HCT116 (cell line): ENCODE data around the gene TRIM66. TPM values are rescaled to one million over a fixed set of nuclear protein-coding genes. Genes with fewer than 3 reads are reported as not detected.

Source experiments
- ATAC-seq: fragments of 200-7000 bp; cut with Tn5 transposase; 2 replicates; pipeline ENCODE4 v1.9.1; 2020; ENCODE audit warnings: mild to moderate bottlenecking, moderate library complexity
- BruUV-seq: library from RNA; stranded (reverse); fragments of 400-500 nt; replicated peaks from 2 replicates; lab custom pipeline; 2021; lab: Mats Ljungman, UMichigan
- CTCF ChIA-PET: fragments of 300-600 bp; sonication (Branson Sonifier 250); formaldehyde crosslinking; loops from one replicate; lab custom pipeline; 2021; ENCODE audit warnings: antibody characterized with exemption; lab: Charles Lee
- POLR2A ChIA-PET: fragments of 300-600, 350-600 bp; sonication (Branson Sonifier 250); formaldehyde crosslinking; loops from one replicate; lab custom pipeline; 2021; ENCODE audit warnings: antibody characterized with exemption; lab: Charles Lee
- RAD21 ChIA-PET, 2 experiments: fragments of 300-600 bp; sonication (Branson Sonifier 250); formaldehyde crosslinking; loops; one replicate each; lab custom pipeline; 2023; ENCODE audit warnings: low total read pairs in 2 of 2; ENCODE audit not compliant: uncharacterized antibody in 2 of 2, unreplicated experiment in 2 of 2, low non-redundant PET in 1 of 2; lab: Charles Lee
- DNase-seq: peaks from one replicate; pipeline ENCODE4 v3.0.0-alpha.2; 2010; ENCODE audit warnings: low read depth, low spot score
- H2AFZ ChIP-seq: fragments of 200-600 bp; shearing (Covaris generic), sonication (generic); 2 replicates; pipeline ENCODE4 v1.6.1; 2017; ENCODE audit warnings: low read depth, mixed run types, mixed read lengths, antibody characterized with exemption, low read length; ENCODE audit not compliant: poor library complexity, severe bottlenecking
- H3K27ac ChIP-seq: 2 replicates; pipeline ENCODE4 v1.5.1; 2012; ENCODE audit warnings: low read depth, low read length
- H3K27me3 ChIP-seq: fragments of 200-600 bp; sonication (generic); 2 replicates; pipeline ENCODE4 v1.6.1; 2016; ENCODE audit warnings: mixed run types, low read length, mixed read lengths; ENCODE audit not compliant: insufficient read depth
- H3K36me3 ChIP-seq, 2 experiments: fragments of 200-500 bp in 1 of 2; fragments of 200-600 bp in 1 of 2; sonication (Bioruptor generic) in 1 of 2; sonication (generic) in 1 of 2; 2 replicates each; pipeline versions ENCODE4 v1.5.1 to v1.6.1; 2014 to 2016; ENCODE audit warnings: low read length in 2 of 2, inconsistent platforms in 1 of 2, mixed read lengths in 1 of 2, mixed run types in 1 of 2; ENCODE audit not compliant: insufficient read depth in 2 of 2, control insufficient read depth in 1 of 2
- H3K4me1 ChIP-seq, 2 experiments: fragments of 200-600 bp in 1 of 2; sonication (generic) in 1 of 2; 2 replicates each; pipeline versions ENCODE4 v1.5.1 to v1.6.1; 2012 to 2017; ENCODE audit warnings: low read length in 2 of 2, inconsistent platforms in 1 of 2, mild to moderate bottlenecking in 1 of 2, mixed read lengths in 1 of 2, mixed run types in 1 of 2, moderate library complexity in 1 of 2; ENCODE audit not compliant: insufficient read depth in 2 of 2, control insufficient read depth in 1 of 2
- H3K4me2 ChIP-seq: fragments of 200-600 bp; sonication (generic); 2 replicates; pipeline ENCODE4 v1.6.1; 2017; ENCODE audit warnings: mixed run types, low read length, mixed read lengths
- H3K4me3 ChIP-seq, 2 experiments: fragments of 200-600 bp in 1 of 2; sonication (generic) in 1 of 2; replicated peaks in 1 of 2; 2 replicates each; pipeline ENCODE4 v1.5.1; 2011 to 2016; ENCODE audit warnings: low read length in 2 of 2, control low read depth in 1 of 2, low read depth in 1 of 2, mild to moderate bottlenecking in 1 of 2, mixed read lengths in 1 of 2, mixed run types in 1 of 2
- H3K79me2 ChIP-seq: fragments of 200-600 bp; sonication (generic); 2 replicates; pipeline ENCODE4 v1.6.1; 2017; ENCODE audit warnings: mild to moderate bottlenecking, mixed run types, low read length, moderate library complexity, mixed read lengths; ENCODE audit not compliant: insufficient read depth
- H3K9ac ChIP-seq: fragments of 200-600 bp; sonication (generic); 2 replicates; pipeline ENCODE4 v1.6.1; 2016; ENCODE audit warnings: low read length, mixed read lengths
- H3K9me2 ChIP-seq: fragments of 200-600 bp; sonication (generic), shearing (Covaris generic); 2 replicates; pipeline ENCODE4 v1.6.1; 2017; ENCODE audit warnings: mixed run types, mild to moderate bottlenecking, moderate library complexity; ENCODE audit not compliant: insufficient read depth
- H3K9me3 ChIP-seq, 2 experiments: fragments of 200-500 bp in 1 of 2; fragments of 200-600 bp in 1 of 2; sonication (Bioruptor generic) in 1 of 2; sonication (generic) in 1 of 2; 2 replicates each; pipeline ENCODE4 v1.6.1; 2014 to 2017; ENCODE audit warnings: low read length in 2 of 2, mixed read lengths in 2 of 2, inconsistent platforms in 1 of 2, low read depth in 1 of 2, mild to moderate bottlenecking in 1 of 2, mixed run types in 1 of 2, moderate library complexity in 1 of 2; ENCODE audit not compliant: control insufficient read depth in 1 of 2, insufficient read depth in 1 of 2
- H4K20me1 ChIP-seq: fragments of 200-600 bp; sonication (generic), shearing (Covaris generic); 2 replicates; pipeline ENCODE4 v1.6.1; 2017; ENCODE audit warnings: mixed run types, mild to moderate bottlenecking, moderate library complexity; ENCODE audit not compliant: insufficient read depth
- CBX3 ChIP-seq: IDR thresholded peaks from 2 replicates; pipeline ENCODE4 v1.6.1; 2012; ENCODE audit warnings: low read depth
- CEBPB ChIP-seq: IDR thresholded peaks from 2 replicates; pipeline ENCODE4 v1.6.1; 2012; ENCODE audit warnings: low read depth
- EGR1 ChIP-seq: IDR thresholded peaks from 2 replicates; pipeline ENCODE4 v1.6.1; 2012; ENCODE audit warnings: low read depth
- ELF1 ChIP-seq: IDR thresholded peaks from 2 replicates; pipeline ENCODE4 v1.6.1; 2012; ENCODE audit warnings: low read depth, borderline replicate concordance
- EZH2 ChIP-seq: fragments of 200-600 bp; sonication (generic); IDR thresholded peaks from 2 replicates; pipeline ENCODE4 v1.6.1; 2017; ENCODE audit warnings: antibody characterized with exemption, mixed run types
- JUND ChIP-seq: IDR thresholded peaks from 2 replicates; pipeline ENCODE4 v1.6.1; 2012
- POLR2A ChIP-seq: IDR thresholded peaks from 2 replicates; pipeline ENCODE4 v1.7.0; 2011; ENCODE audit warnings: borderline replicate concordance; ENCODE audit not compliant: insufficient read depth, insufficient read length; ENCODE audit errors: extremely low read depth
- POLR2AphosphoS5 ChIP-seq: IDR thresholded peaks from 2 replicates; pipeline ENCODE4 v1.6.1; 2011; ENCODE audit warnings: mild to moderate bottlenecking, low read depth, low read length, moderate library complexity
- SIN3A ChIP-seq: IDR thresholded peaks from 2 replicates; pipeline ENCODE4 v1.6.1; 2012; ENCODE audit warnings: low read depth
- SP1 ChIP-seq: IDR thresholded peaks from 2 replicates; pipeline ENCODE4 v1.6.1; 2012; ENCODE audit warnings: low read depth
- SRF ChIP-seq: IDR thresholded peaks from 2 replicates; pipeline ENCODE4 v1.6.1; 2012; ENCODE audit warnings: low read depth
- ZBTB33 ChIP-seq: IDR thresholded peaks from 2 replicates; pipeline ENCODE4 v1.6.1; 2011; ENCODE audit warnings: mild to moderate bottlenecking, low read length, moderate library complexity; ENCODE audit not compliant: insufficient replicate concordance; ENCODE audit errors: extremely low read depth
- ZFX ChIP-seq: fragments of 450-650 bp; IDR thresholded peaks from 2 replicates; pipeline ENCODE4 v1.6.1; 2017
- ZNF274 ChIP-seq: fragments of 200-500 bp; sonication (Bioruptor generic); IDR thresholded peaks from 2 replicates; pipeline ENCODE4 v1.6.1; 2014; ENCODE audit warnings: mild to moderate bottlenecking, low read depth, low read length, inconsistent platforms
- intact Hi-C: fragments of 100-400 bp; cut with micrococcal nuclease; formaldehyde crosslinking; loops from 2 replicates; pipeline ENCODE4 v1.10.0; 2022
- total RNA-seq: library from RNA; stranded (reverse); gene quantifications from one replicate; pipeline ENCODE4 v1.2.1, GENCODE V29; 2021; ENCODE audit not compliant: unreplicated experiment

Gene TRIM66
- total RNA-seq, 1 experiment from 2014 or later = 24.8 TPM

GRCh38 chr11:8692417-8692816 is 10.0 kb upstream of the TRIM66 start:
- peaks cover 0 to 11% of the 10 kb centered on the region in 2 experiments; a peak in 1 of 4 replicates for H3K36me3 ChIP-seq
- H3K27ac ChIP-seq = no peak overlapping the region

GRCh38 chr11:8691601-8692000 is 9.1 kb upstream of the TRIM66 start:
- no peak overlapping the region for H3K9ac ChIP-seq
- POLR2A ChIA-PET = interaction anchor here (1.3 to 1.9 kb wide), 2 partner anchors 9 to 268 kb away, joined by 3 to 4 read pairs; partner anchors contain the start of genes RPL27A and TRIM66

More at GRCh38 chr11:8692417-8692816, 10.0 kb upstream of the TRIM66 start:
- Histone ChIP-seq H3K4me2 (no peak overlapping the region), H3K27me3 (no peaks in the 10 kb centered on the region), H3K79me2 (peaks cover 21% of the 10 kb centered on the region), H3K4me3 (no peak overlapping the region), H3K9ac (no peak overlapping the region), H2AFZ (no peak overlapping the region), H3K9me2 (no peaks in the 10 kb centered on the region), H3K4me1 (peaks cover 5 to 23% of the 10 kb centered on the region in 2 experiments; a peak in 3 of 4 replicates), H4K20me1 (no peaks in the 10 kb centered on the region), H3K9me3 (no peaks in the 10 kb centered on the region)
- CTCF ChIA-PET = no interaction called here
- BruUV-seq = no TSS peak
- intact Hi-C loops = no loop called here
- POLR2A ChIA-PET = no interaction called here
- ATAC-seq (no peak), DNase-seq (no peak)
- TF ChIP-seq SP1 = no peak
- no peak for TF ChIP-seq POLR2A
- no peak for TF ChIP-seq JUND
- no peak for TF ChIP-seq CEBPB
- no peak for TF ChIP-seq EGR1
- RAD21 ChIA-PET = no interaction called here

More at GRCh38 chr11:8691601-8692000, 9.1 kb upstream of the TRIM66 start:
- Histone ChIP-seq H3K9me3 (no peaks in the 10 kb centered on the region), H3K36me3 (peaks cover 3 to 15% of the 10 kb centered on the region in 2 experiments; a peak in 1 of 4 replicates), H3K4me3 (no peak overlapping the region), H3K9me2 (no peaks in the 10 kb centered on the region), H2AFZ (no peak overlapping the region), H3K79me2 (peaks cover 24% of the 10 kb centered on the region), H3K27ac (no peak overlapping the region), H3K27me3 (no peaks in the 10 kb centered on the region), H3K4me2 (no peak overlapping the region), H4K20me1 (no peaks in the 10 kb centered on the region), H3K4me1 (peaks cover 9 to 31% of the 10 kb centered on the region in 2 experiments)
- DNase-seq = no peak
- no TSS peak for BruUV-seq
- ATAC-seq = no peak
- RAD21 ChIA-PET = no interaction called here
- intact Hi-C loops = no loop called here
- TF ChIP-seq ZNF274 (no peak), ELF1 (no peak), POLR2AphosphoS5 (no peak), SIN3A (no peak), CBX3 (no peak), CEBPB (no peak), SRF (no peak), ZFX (no peak), ZBTB33 (no peak), EZH2 (no peak)
- CTCF ChIA-PET = no interaction called here
